GM12864 (cell line): ENCODE data around the gene B4GALT5.
"Not testable (repeated sequence)": the region's sequence is repeated elsewhere in the genome, so short reads cannot be mapped to it uniquely, and the experiment has no call there.

Source experiments
- DNase-seq: peaks from one replicate; pipeline ENCODE4 v3.0.0-alpha.2; 2011; ENCODE audit warnings: low read depth
- H3K4me3 ChIP-seq: 2 replicates; pipeline ENCODE4 v1.5.1; 2011; ENCODE audit warnings: mild to moderate bottlenecking, low read depth, low read length, control low read depth
- CTCF ChIP-seq: IDR thresholded peaks from 2 replicates; pipeline ENCODE4 v1.5.1; 2011; ENCODE audit warnings: low read depth, mild to moderate bottlenecking, moderate library complexity, low read length, control low read depth, inconsistent platforms; ENCODE audit errors: missing control alignments

B4GALT5 gene

GRCh38 chr20:49619113-49620048, 94.3 kb downstream of the B4GALT5 start:
- DNase-seq = no peak
- H3K4me3 ChIP-seq = no peak overlapping the region; the same call in 1 of the 2 replicates
- TF ChIP-seq CTCF = no peak

GRCh38 chr20:49618289-49618688, 95.4 kb downstream of the B4GALT5 start:
- DNase-seq = no peak
- no peak overlapping the region for H3K4me3 ChIP-seq
- no peak for TF ChIP-seq CTCF

- DNase-seq, H3K4me3 ChIP-seq: not testable (repeated sequence)
These were observed 96.3 kb downstream of the B4GALT5 start for GRCh38 chr20:49617394-49617793.

- DNase-seq = no peak
- TF ChIP-seq CTCF = no peak
- no peak overlapping the region for H3K4me3 ChIP-seq
These were observed 97.3 kb downstream of the B4GALT5 start for GRCh38 chr20:49616154-49617007.

- H3K4me3 ChIP-seq = no peak overlapping the region
- no peak for TF ChIP-seq CTCF
- DNase-seq = no peak
These were observed 98.1 kb downstream of the B4GALT5 start for GRCh38 chr20:49615401-49616153.

- not testable (repeated sequence) for DNase-seq, H3K4me3 ChIP-seq
These were observed 98.7 kb downstream of the B4GALT5 start for GRCh38 chr20:49615051-49615400.

- DNase-seq = no peak
- TF ChIP-seq CTCF = no peak
- H3K4me3 ChIP-seq = no peak overlapping the region
These were observed 99.2 kb downstream of the B4GALT5 start for GRCh38 chr20:49614338-49615050.
